K562 (cell line): ENCODE measurements around the gene IQCK. TPM values are rescaled to one million over a fixed set of nuclear protein-coding genes. Genes with fewer than 3 reads are reported as not detected.

Source experiments
- ATAC-seq: fragments of 200-7000 bp; cut with Tn5 transposase; 3 replicates; pipeline ENCODE4 v1.9.1; 2020; ENCODE audit warnings: moderate library complexity
- Bru-seq: library from RNA; stranded (reverse); fragments of 400-500 nt; gene quantifications from one replicate; lab custom pipeline; 2021; lab: Mats Ljungman, UMichigan
- BruChase-seq, 2 experiments: library from RNA; stranded (reverse); fragments of 400-500 nt; gene quantifications; one replicate each; lab custom pipeline; 2021; lab: Mats Ljungman, UMichigan
- BruUV-seq: library from RNA; stranded (reverse); fragments of 400-500 nt; replicated peaks from 2 replicates; lab custom pipeline; 2021; lab: Mats Ljungman, UMichigan
- CTCF ChIA-PET: fragments of 300-600 bp; formaldehyde crosslinking; extraction: SDS; loops from one replicate; lab custom pipeline; 2021; ENCODE audit warnings: low intra/inter-chr PET ratio; lab: Yijun Ruan, JAX
- POLR2A ChIA-PET: fragments of 300-600, 350-650 bp; sonication (Branson Sonifier 250); formaldehyde crosslinking; extraction: SDS; loops from one replicate; lab custom pipeline; 2021; ENCODE audit warnings: antibody characterized with exemption, inconsistent platforms; lab: Yijun Ruan, JAX
- DNase-seq, 4 experiments: peaks; one replicate each; pipeline versions ENCODE4 v3.0.0 to v3.0.0-alpha.2; 2011 to 2018; ENCODE audit warnings: low spot score in 3 of 4, mixed read lengths in 3 of 4; ENCODE audit errors: extremely low read depth in 1 of 4
- FAIRE-seq: peaks from 2 replicates; lab custom pipeline; 2011; peaks lifted over from hg19 to GRCh38; lab: Jason Lieb, UNC
- H2AFZ ChIP-seq: 2 replicates; pipeline ENCODE4 v1.6.0; 2011; ENCODE audit warnings: low read depth, low read length, control low read depth, inconsistent platforms
- H3K27ac ChIP-seq: fragments of 200-600 bp; 3 replicates; pipeline ENCODE4 v1.8.0; 2011; ENCODE audit warnings: low read depth, mild to moderate bottlenecking, control low read depth, inconsistent platforms, low read length, moderate library complexity, mixed read lengths; ENCODE audit errors: extremely low read depth
- H3K27me3 ChIP-seq, 2 experiments: fragments of 300-600 bp in 1 of 2; 2 replicates in 1 of 2; 3 replicates in 1 of 2; pipeline versions ENCODE4 v1.6.0 to v1.8.0; 2011; ENCODE audit warnings: inconsistent platforms in 2 of 2, low read length in 2 of 2, mild to moderate bottlenecking in 1 of 2, mixed read lengths in 1 of 2, moderate library complexity in 1 of 2; ENCODE audit not compliant: control insufficient read depth in 2 of 2, insufficient read depth in 2 of 2
- H3K36me3 ChIP-seq: fragments of 300-600 bp; 3 replicates; pipeline ENCODE4 v1.8.0; 2011; ENCODE audit warnings: mild to moderate bottlenecking, low read length, inconsistent platforms; ENCODE audit not compliant: control insufficient read depth, insufficient read depth
- H3K4me1 ChIP-seq, 2 experiments: fragments of 200-600 bp in 1 of 2; replicated peaks in 1 of 2; 2 replicates in 1 of 2; 3 replicates in 1 of 2; pipeline versions ENCODE4 v1.5.1 to v1.8.0; 2011; ENCODE audit warnings: inconsistent platforms in 2 of 2, low read length in 2 of 2, mild to moderate bottlenecking in 1 of 2, mixed read lengths in 1 of 2, moderate library complexity in 1 of 2; ENCODE audit not compliant: control insufficient read depth in 2 of 2, insufficient read depth in 2 of 2
- H3K4me2 ChIP-seq: 2 replicates; pipeline ENCODE4 v1.6.1; 2011; ENCODE audit warnings: low read length, control low read depth, inconsistent platforms, mixed read lengths; ENCODE audit not compliant: insufficient read depth
- H3K4me3 ChIP-seq: fragments of 200-600 bp; sonication (generic), shearing (Covaris generic); 2 replicates; pipeline ENCODE4 v1.5.1; 2016; ENCODE audit warnings: control low read depth, inconsistent platforms
- H3K79me2 ChIP-seq: fragments of 200-600 bp; 3 replicates; pipeline ENCODE4 v1.8.0; 2011; ENCODE audit warnings: low read length, inconsistent platforms; ENCODE audit not compliant: control insufficient read depth, insufficient read depth
- H3K9ac ChIP-seq, 2 experiments: 2 replicates each; pipeline versions ENCODE4 v1.6.0 to v1.6.1; 2011; ENCODE audit warnings: low read depth in 2 of 2, low read length in 2 of 2, control low read depth in 1 of 2, inconsistent platforms in 1 of 2, mild to moderate bottlenecking in 1 of 2, mixed read lengths in 1 of 2; ENCODE audit not compliant: insufficient read depth in 1 of 2
- H3K9me1 ChIP-seq: one replicate; pipeline ENCODE4 v1.6.0; 2011; ENCODE audit warnings: inconsistent platforms, mild to moderate bottlenecking, low read length, moderate library complexity; ENCODE audit not compliant: control insufficient read depth, insufficient read depth
- H3K9me3 ChIP-seq: replicated peaks from 2 replicates; pipeline ENCODE4 v1.5.1; 2011; ENCODE audit warnings: low read depth, low read length, inconsistent platforms; ENCODE audit not compliant: control insufficient read depth, insufficient read depth
- H4K20me1 ChIP-seq: replicated peaks from 2 replicates; pipeline ENCODE4 v1.6.1; 2011; ENCODE audit warnings: low read length, inconsistent platforms, mixed read lengths; ENCODE audit not compliant: control insufficient read depth, insufficient read depth
- COPS2 ChIP-seq: fragments of 450-650 bp; conservative IDR thresholded peaks from 2 replicates; pipeline ENCODE4 v1.6.1; 2016; ENCODE audit warnings: mild to moderate bottlenecking, moderate library complexity
- DIDO1 ChIP-seq: fragments of 450-650 bp; IDR thresholded peaks from 2 replicates; pipeline ENCODE4 v1.6.1; 2016; ENCODE audit warnings: low read depth, missing biosample characterization, missing genetic modification characterization
- NR2C2 ChIP-seq, 2 experiments: fragments of 200-800 bp in 1 of 2; sonication (Bioruptor generic) in 1 of 2; sonication (generic) in 1 of 2; formaldehyde crosslinking in 1 of 2; IDR thresholded peaks; 2 replicates each; pipeline versions ENCODE4 v1.6.1 to v1.8.0; 2016 to 2022; ENCODE audit warnings: mild to moderate bottlenecking in 1 of 2, missing compliant biosample characterization in 1 of 2, missing genetic modification characterization in 1 of 2, missing genetic modification reagents in 1 of 2
- STAT5B ChIP-seq: fragments of 250-450 bp; sonication (Bioruptor Pico); IDR thresholded peaks from 2 replicates; pipeline ENCODE4 v1.8.0; 2021; ENCODE audit warnings: mild to moderate bottlenecking, inconsistent platforms
- XRCC3 ChIP-seq: fragments of 450-650 bp; IDR thresholded peaks from 2 replicates; pipeline ENCODE4 v1.6.1; 2017; ENCODE audit warnings: mild to moderate bottlenecking, moderate library complexity
- ZNF584 ChIP-seq: fragments of 200-800 bp; sonication (Bioruptor generic); IDR thresholded peaks from 2 replicates; pipeline ENCODE4 v1.6.1; 2016; ENCODE audit warnings: low read depth, mild to moderate bottlenecking, missing genetic modification characterization, missing compliant biosample characterization
- WGBS: fragments of 100-300 bp; shearing (Covaris generic); methylation state at CpG from one replicate; pipeline ENCODE4 v1.1.6; 2016; ENCODE audit warnings: low coverage, mixed read lengths; ENCODE audit not compliant: insufficient coverage; ENCODE audit errors: missing lambda C conversion rate; 5-methylcytosine and 5-hydroxymethylcytosine counted together
- in situ Hi-C: fragments of 300-500 bp; cut with MboI; formaldehyde crosslinking; loops from 4 replicates; pipeline ENCODE4 v1.15.0; 2018; ENCODE audit warnings: inconsistent platforms, mixed read lengths
- intact Hi-C: fragments of 100-400 bp; cut with micrococcal nuclease; formaldehyde crosslinking; loops from 2 replicates; pipeline ENCODE4 v1.14.2; 2022
- long read RNA-seq, 3 experiments: library from polyadenylated mRNA in 2 of 3; library from RNA in 1 of 3; unstranded in 2 of 3; stranded (forward) in 1 of 3; transcript quantifications; one replicate each; pipeline ENCODE4 v2.0.0, GENCODE V29; 2019 to 2022
- polyA minus RNA-seq, 3 experiments: library from RNA; depleted of rRNA, polyadenylated mRNA; stranded (reverse); fragments of >200 nt; gene quantifications; 2 replicates each; pipeline ENCODE4 v1.2.3, GENCODE V29; 2011
- polyA plus RNA-seq, 8 experiments: library from polyadenylated mRNA; depleted of rRNA in 4 of 8; stranded (reverse) in 5 of 8; unstranded in 3 of 8; fragments of >200 nt; fragmentation: Nextera tagmentation in 2 of 8; fragmentation: Illumina TruSeq in 1 of 8; extraction: Ambion mirVana in 2 of 8; extraction: Trizol in 1 of 8; gene quantifications; 2 replicates each; pipeline versions ENCODE4 v1.2.1 to v1.2.3, GENCODE V29; 2011 to 2014; ENCODE audit warnings: inconsistent platforms in 1 of 8, missing spikeins in 1 of 8
- total RNA-seq, 7 experiments: library from RNA; depleted of rRNA in 6 of 7; stranded (reverse); fragments of >200 nt in 6 of 7; fragmentation: Illumina TruSeq in 2 of 7; extraction: Trizol in 2 of 7; gene quantifications; 2 replicates each; pipeline versions ENCODE4 v1.2.1 to v1.2.3, GENCODE V29; 2011 to 2021; ENCODE audit warnings: low replicate concordance in 1 of 7
- TF ChIP-seq, protein P1 (sequence below): fragments of 450-650 bp; IDR thresholded peaks from 2 replicates; pipeline ENCODE4 v1.6.1; 2016; ENCODE audit warnings: missing biosample characterization, missing genetic modification characterization
- TF ChIP-seq, protein P2 (sequence below): sonication (generic); formaldehyde crosslinking; IDR thresholded peaks from 2 replicates; pipeline ENCODE4 v1.8.0; 2022; ENCODE audit warnings: mild to moderate bottlenecking, missing genetic modification reagents, borderline replicate concordance
- TF ChIP-seq, protein P3 (sequence below): fragments of 450-650 bp; IDR thresholded peaks from one replicate; pipeline ENCODE4 v1.6.1; 2018; ENCODE audit warnings: mild to moderate bottlenecking, moderate library complexity; ENCODE audit not compliant: partially characterized antibody

Gene IQCK, protein sequence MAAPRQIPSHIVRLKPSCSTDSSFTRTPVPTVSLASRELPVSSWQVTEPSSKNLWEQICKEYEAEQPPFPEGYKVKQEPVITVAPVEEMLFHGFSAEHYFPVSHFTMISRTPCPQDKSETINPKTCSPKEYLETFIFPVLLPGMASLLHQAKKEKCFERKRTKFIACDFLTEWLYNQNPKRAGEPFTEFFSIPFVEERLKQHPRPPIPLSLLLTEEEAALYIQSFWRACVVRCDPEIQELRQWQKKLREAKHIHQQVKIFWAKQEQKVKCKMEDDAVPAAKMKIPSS
- 18.2 and 23.3 TPM in 2 replicates for total RNA-seq (2011; cell fraction: chromatin; rRNA removed; ENCODE audit: low replicate concordance)
- total RNA-seq (2011; cell fraction: nucleolus; rRNA removed): 13.7 and 15.2 TPM in 2 replicates
- total RNA-seq (2011; cell fraction: nucleoplasm; rRNA removed): 13.3 and 25.6 TPM in 2 replicates
- 4.9 and 6.4 TPM in 2 replicates for total RNA-seq (2014; rRNA removed)
- total RNA-seq (2014; rRNA removed; fragmentation: Illumina TruSeq; extraction: Trizol): 5.4 and 5.7 TPM in 2 replicates
- 5.3 and 5.6 TPM in 2 replicates for total RNA-seq (2015; rRNA removed; fragmentation: Illumina TruSeq; extraction: Trizol)
- 6.2 and 7.3 TPM in 2 replicates for total RNA-seq (2021)
- polyA plus RNA-seq (2011; rRNA removed): 8.8 and 10.1 TPM in 2 replicates
- polyA plus RNA-seq (2011; cell fraction: cytosol; rRNA removed): 5.8 and 10.0 TPM in 2 replicates
- 13.9 and 14.2 TPM in 2 replicates for polyA plus RNA-seq (2011; cell fraction: nucleus; rRNA removed)
- polyA plus RNA-seq (2012): 4.5 and 5.6 TPM in 2 replicates
- polyA plus RNA-seq (2014; fragmentation: Illumina TruSeq; extraction: Trizol): 7.8 and 9.2 TPM in 2 replicates
- polyA plus RNA-seq (2014; fragmentation: Nextera tagmentation; extraction: Ambion mirVana): 10 to 100 TPM in 1 of 2 experiments, 1 to 10 TPM in 1; 9.6 to 12.2 TPM
- 4.7 and 5.2 TPM in 2 replicates for polyA plus RNA-seq (2014; rRNA removed)
- polyA minus RNA-seq (2011; rRNA and poly(A)+ RNA removed): 11.1 and 11.2 TPM in 2 replicates
- polyA minus RNA-seq (2011; cell fraction: cytosol; rRNA and poly(A)+ RNA removed): 3.5 and 10.8 TPM in 2 replicates
- polyA minus RNA-seq (2011; cell fraction: nucleus; rRNA and poly(A)+ RNA removed): 12.0 and 14.2 TPM in 2 replicates
- Bru-seq, nascent RNA: percentile 50 among the genes with signal in this experiment
- percentile 49 among the genes with signal in this experiment for BruChase-seq, experiment 1, labeled RNA remaining after a 2-hour chase
- BruChase-seq, experiment 2, labeled RNA remaining after a 6-hour chase: percentile 47 among the genes with signal in this experiment
- long read RNA-seq, experiment 1, partial matches to known transcripts: 10 of 15 reads
- long read RNA-seq, experiment 1, other reads (novel, unspliced or antisense): 4 of 15 reads
- long read RNA-seq, experiment 2, partial matches to known transcripts: 1 of 2 reads
- long read RNA-seq, experiment 2, other reads (novel, unspliced or antisense): 1 of 2 reads
- long read RNA-seq, experiment 3, partial matches to known transcripts: 1 of 1 reads
- long read RNA-seq, experiment 3, other reads (novel, unspliced or antisense): 0 of 1 reads

DNA sequence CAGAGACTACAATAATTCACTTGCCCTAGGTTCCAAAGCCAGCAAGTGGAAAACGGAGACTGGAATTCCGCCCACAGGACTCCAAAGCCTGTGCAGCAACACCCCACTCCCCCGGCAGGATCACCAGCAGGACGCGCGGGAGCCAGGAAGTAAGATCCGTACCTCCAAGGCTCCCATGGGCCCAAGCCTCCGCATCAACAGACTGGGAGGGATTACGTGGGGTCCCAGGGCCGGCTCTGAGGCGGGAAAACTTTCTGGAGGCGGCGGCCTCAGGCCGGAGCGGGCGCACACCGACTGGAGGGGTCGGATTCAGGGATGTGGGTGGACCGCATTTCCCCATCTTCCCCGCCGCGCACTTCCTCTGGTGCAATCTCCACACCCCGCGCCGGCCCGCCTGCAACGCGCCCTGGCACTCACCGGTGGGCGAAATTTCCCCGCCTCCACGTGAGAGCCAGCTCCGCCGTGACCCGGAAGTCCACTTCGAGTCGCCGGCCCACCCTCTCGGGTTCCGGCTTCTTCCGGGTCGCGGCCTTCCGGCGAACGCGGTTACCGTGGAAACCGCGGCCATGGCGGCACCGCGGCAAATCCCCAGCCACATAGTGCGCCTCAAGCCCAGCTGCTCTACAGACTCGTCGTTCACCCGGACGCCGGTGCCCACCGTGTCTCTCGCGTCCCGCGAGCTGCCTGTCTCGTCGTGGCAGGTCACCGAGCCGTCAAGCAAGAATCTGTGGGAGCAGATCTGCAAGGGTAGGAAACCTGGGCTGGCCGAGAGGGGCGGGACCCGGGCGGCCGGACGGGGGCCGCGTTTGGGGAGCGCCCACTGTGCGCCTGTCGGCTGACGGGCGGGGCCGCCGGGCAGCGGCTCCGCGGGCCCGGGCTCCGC, at the start of gene IQCK, which contains the start of gene KNOP1:
Gene IQCK (plus strand): TSS at position 531 of the 883 bp plus-strand sequence. CDS start 36 bp downstream, at position 567.
Gene KNOP1 (minus strand): TSS at position 487 of the 883 bp plus-strand sequence. CDS start 3,192 bp downstream, outside the sequence.
- in situ Hi-C loops: no loop called here
- CTCF ChIA-PET: no interaction called here
- Histone ChIP-seq H3K4me1 (peaks cover 31 to 48% of the 10 kb centered on the region in 2 experiments; a peak in 4 of 5 replicates), H3K36me3 (peaks cover 31% of the 10 kb centered on the region), H3K27ac (peak within 1 kb of the TSS; percentile 67), H3K4me3 (peak within 1 kb of the TSS; percentile 68), H4K20me1 (0 out of 2 replicates have a peak, but pooled peaks cover 9% of the 10 kb centered on the region), H3K9me3 (no peaks in the 10 kb centered on the region), H3K4me2 (peak within 1 kb of the TSS; percentile 96), H2AFZ (peak within 1 kb of the TSS; percentile 99), H3K9ac (peak within 1 kb of the TSS; percentile 80 to 99), H3K9me1 (no peaks in the 10 kb centered on the region), H3K27me3 (no peaks in the 10 kb centered on the region), H3K79me2 (peaks cover 67% of the 10 kb centered on the region)
- POLR2A ChIA-PET: interaction anchor here (0.6 to 1.9 kb wide), 10 partner anchors 9 to 1154 kb away, joined by 3 to 6 read pairs (median 3); no protein-coding TSS in a partner anchor
- intact Hi-C loops: no loop called here
- BruUV-seq: TSS peak; percentile 55
- DNase-seq: peak; percentile 87 to 93 (median 90)
- ATAC-seq: peak; percentile 95
- whole genome bisulfite sequencing: under 1% methylated on average over 83 of the region's 88 CpGs
- FAIRE-seq: peak; percentile 78
- TF ChIP-seq, protein P1, sequence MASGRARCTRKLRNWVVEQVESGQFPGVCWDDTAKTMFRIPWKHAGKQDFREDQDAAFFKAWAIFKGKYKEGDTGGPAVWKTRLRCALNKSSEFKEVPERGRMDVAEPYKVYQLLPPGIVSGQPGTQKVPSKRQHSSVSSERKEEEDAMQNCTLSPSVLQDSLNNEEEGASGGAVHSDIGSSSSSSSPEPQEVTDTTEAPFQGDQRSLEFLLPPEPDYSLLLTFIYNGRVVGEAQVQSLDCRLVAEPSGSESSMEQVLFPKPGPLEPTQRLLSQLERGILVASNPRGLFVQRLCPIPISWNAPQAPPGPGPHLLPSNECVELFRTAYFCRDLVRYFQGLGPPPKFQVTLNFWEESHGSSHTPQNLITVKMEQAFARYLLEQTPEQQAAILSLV (tag): no peak
- TF ChIP-seq NR2C2 (CRISPR knock-in tag; IDR thresholded peaks at IDR 0.05): peak; percentile 99
- TF ChIP-seq NR2C2 (tag; IDR thresholded peaks at IDR 0.05): peak; percentile 100
- TF ChIP-seq, protein P2, sequence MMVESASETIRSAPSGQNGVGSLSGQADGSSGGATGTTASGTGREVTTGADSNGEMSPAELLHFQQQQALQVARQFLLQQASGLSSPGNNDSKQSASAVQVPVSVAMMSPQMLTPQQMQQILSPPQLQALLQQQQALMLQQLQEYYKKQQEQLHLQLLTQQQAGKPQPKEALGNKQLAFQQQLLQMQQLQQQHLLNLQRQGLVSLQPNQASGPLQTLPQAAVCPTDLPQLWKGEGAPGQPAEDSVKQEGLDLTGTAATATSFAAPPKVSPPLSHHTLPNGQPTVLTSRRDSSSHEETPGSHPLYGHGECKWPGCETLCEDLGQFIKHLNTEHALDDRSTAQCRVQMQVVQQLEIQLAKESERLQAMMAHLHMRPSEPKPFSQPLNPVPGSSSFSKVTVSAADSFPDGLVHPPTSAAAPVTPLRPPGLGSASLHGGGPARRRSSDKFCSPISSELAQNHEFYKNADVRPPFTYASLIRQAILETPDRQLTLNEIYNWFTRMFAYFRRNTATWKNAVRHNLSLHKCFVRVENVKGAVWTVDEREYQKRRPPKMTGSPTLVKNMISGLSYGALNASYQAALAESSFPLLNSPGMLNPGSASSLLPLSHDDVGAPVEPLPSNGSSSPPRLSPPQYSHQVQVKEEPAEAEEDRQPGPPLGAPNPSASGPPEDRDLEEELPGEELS: no peak
- no peak for TF ChIP-seq STAT5B (CRISPR knock-in tag)
- TF ChIP-seq DIDO1 (tag): peak; percentile 85; the same call in 1 of the 2 replicates
- no peak for TF ChIP-seq XRCC3
- no peak for TF ChIP-seq ZNF584 (CRISPR knock-in tag)
- no peak for TF ChIP-seq COPS2
- TF ChIP-seq, protein P3, sequence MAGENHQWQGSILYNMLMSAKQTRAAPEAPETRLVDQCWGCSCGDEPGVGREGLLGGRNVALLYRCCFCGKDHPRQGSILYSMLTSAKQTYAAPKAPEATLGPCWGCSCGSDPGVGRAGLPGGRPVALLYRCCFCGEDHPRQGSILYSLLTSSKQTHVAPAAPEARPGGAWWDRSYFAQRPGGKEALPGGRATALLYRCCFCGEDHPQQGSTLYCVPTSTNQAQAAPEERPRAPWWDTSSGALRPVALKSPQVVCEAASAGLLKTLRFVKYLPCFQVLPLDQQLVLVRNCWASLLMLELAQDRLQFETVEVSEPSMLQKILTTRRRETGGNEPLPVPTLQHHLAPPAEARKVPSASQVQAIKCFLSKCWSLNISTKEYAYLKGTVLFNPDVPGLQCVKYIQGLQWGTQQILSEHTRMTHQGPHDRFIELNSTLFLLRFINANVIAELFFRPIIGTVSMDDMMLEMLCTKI: no peak
